Measurements from ENCODE around the gene BORA. TPM values are rescaled to one million over a fixed set of nuclear protein-coding genes. Genes with fewer than 3 reads are reported as not detected.

Gene BORA
- total and polyA plus RNA-seq, 2 of the 13 experiments (the other 11 are each of a cell fraction or from before 2014, with no cell fraction given), result 4.0 to 17.4 TPM

DNA sequence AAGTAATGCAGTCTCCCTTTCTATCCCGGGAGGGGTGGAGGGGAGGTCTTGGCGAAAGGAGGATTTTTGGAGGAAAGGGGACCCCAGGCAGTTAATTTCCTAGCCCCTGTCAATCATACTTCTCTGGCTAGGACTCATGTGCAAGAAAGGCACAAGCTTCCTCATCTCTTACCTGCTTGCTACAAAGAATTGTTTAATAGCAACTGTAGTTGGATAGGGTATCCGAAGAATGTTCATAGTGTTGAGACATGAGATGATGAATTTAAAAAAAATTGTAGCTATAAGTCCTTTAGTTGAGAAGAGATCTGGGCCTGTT lies 525 bp downstream of the BORA start:
- peak overlapping the region; percentile 83 for H3K27ac ChIP-seq (ENCODE audit: extremely low read length, insufficient read depth, low read length)

DNA sequence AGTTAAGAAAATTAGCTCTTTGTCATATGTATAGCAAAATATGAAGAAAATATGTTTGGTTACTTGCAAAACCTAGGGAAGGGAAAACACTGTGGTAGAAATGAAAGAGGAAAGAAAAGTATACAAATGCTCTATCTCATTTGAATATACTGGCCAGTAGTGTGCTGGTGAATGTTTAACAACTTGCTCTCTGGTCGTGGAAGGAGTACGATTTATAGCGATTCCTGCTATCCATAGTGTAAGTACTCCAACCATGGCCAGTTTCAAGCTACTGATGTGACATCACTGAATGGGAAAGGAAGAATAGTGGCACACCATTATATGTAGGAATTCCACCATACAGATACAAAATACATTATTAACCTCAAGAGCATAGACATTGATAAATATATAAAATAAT lies 9.3 kb downstream of the BORA start:
- ATAC-seq, result no peak
- H2AFZ ChIP-seq (ENCODE audit: low read length), result no peak overlapping the region
- H3K27me3 ChIP-seq (ENCODE audit: control insufficient read depth in 1 of 2, insufficient read depth in 2 of 2, low read length in 2 of 2), result no peaks in the 10 kb centered on the region
- TF ChIP-seq, protein P1, sequence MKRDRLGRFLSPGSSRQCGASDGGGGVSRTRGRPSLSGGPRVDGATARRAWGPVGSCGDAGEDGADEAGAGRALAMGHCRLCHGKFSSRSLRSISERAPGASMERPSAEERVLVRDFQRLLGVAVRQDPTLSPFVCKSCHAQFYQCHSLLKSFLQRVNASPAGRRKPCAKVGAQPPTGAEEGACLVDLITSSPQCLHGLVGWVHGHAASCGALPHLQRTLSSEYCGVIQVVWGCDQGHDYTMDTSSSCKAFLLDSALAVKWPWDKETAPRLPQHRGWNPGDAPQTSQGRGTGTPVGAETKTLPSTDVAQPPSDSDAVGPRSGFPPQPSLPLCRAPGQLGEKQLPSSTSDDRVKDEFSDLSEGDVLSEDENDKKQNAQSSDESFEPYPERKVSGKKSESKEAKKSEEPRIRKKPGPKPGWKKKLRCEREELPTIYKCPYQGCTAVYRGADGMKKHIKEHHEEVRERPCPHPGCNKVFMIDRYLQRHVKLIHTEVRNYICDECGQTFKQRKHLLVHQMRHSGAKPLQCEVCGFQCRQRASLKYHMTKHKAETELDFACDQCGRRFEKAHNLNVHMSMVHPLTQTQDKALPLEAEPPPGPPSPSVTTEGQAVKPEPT (CRISPR knock-in tag; IDR thresholded peaks at IDR 0.05; ENCODE audit: low read depth), result no peak
- TF ChIP-seq, protein P2, sequence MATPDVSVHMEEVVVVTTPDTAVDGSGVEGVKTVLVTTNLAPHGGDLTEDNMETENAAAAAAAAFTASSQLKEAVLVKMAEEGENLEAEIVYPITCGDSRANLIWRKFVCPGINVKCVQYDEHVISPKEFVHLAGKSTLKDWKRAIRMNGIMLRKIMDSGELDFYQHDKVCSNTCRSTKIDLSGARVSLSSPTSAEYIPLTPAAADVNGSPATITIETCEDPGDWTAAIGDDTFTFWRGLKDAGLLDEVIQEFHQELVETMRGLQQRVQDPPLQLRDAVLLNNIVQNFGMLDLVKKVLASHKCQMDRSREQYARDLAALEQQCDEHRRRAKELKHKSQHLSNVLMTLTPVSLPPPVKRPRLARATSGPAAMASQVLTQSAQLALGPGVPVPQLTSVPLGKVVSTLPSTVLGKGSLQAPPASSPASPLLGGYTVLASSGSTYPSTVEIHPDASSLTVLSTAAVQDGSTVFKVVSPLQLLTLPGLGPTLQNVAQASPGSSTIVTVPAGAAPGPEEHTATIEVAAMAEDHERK (CRISPR knock-in tag; IDR thresholded peaks at IDR 0.05; ENCODE audit: low read depth), result no peak
- no peak for TF ChIP-seq ZNF432 (CRISPR knock-in tag; IDR thresholded peaks at IDR 0.05; ENCODE audit: borderline replicate concordance)
- TF ChIP-seq SIX4 (CRISPR knock-in tag; IDR thresholded peaks at IDR 0.05), result no peak
- TF ChIP-seq MATR3 (CRISPR knock-in tag; IDR thresholded peaks at IDR 0.05), result no peak
- no peaks in the 10 kb centered on the region for H4K20me1 ChIP-seq (ENCODE audit: insufficient read depth, low read length)
- DNase-seq (ENCODE audit: low spot score), result no peak
- H3K27ac ChIP-seq (ENCODE audit: extremely low read length, insufficient read depth, low read length), result no peak overlapping the region
- POLR2A ChIA-PET, result no interaction called here
- no peak overlapping the region for H3K4me2 ChIP-seq (ENCODE audit: low read depth, low read length)
- H3K4me3 ChIP-seq (replicated peaks in 1 of 3; ENCODE audit: insufficient read depth in 1 of 3, low read depth in 2 of 3, low read length in 3 of 3), result no peak overlapping the region
- intact Hi-C loops (cut with micrococcal nuclease; ENCODE audit: unreplicated experiment) (no loop called here), in situ Hi-C loops (cut with HindIII; ENCODE audit: extremely low pct_ligation_motif_present, low pct_unique_long_range_greater_than_20kb) (no loop called here)
- peaks cover 2% of the 10 kb centered on the region for H3K79me2 ChIP-seq (ENCODE audit: insufficient read depth, low read length)
- H3K9me3 ChIP-seq (ENCODE audit: low read length), result no peaks in the 10 kb centered on the region
- H3K36me3 ChIP-seq (replicated peaks in 1 of 2; ENCODE audit: control insufficient read depth in 1 of 2, insufficient read depth in 2 of 2, low read length in 2 of 2), result peaks cover 0 to 36% of the 10 kb centered on the region in 2 experiments; a peak in 3 of 5 replicates
- no peak overlapping the region for H3K9ac ChIP-seq (ENCODE audit: insufficient read depth, low read depth, low read length)
- 96% methylated on average over 3 of the region's 3 CpGs for whole genome bisulfite sequencing (ENCODE audit: low lambda C conversion rate)
- no peak for FAIRE-seq
- BruUV-seq (replicated peaks), result no TSS peak
- no peaks in the 10 kb centered on the region for H3K4me1 ChIP-seq (ENCODE audit: insufficient read depth, low read length)
- CTCF ChIA-PET (ENCODE audit: low intra/inter-chr PET ratio, low total read pairs), result no interaction called here

More for the DNA sequence above, 525 bp downstream of the BORA start:
- ATAC-seq (no peak), DNase-seq (ENCODE audit: low spot score) (no peak), FAIRE-seq (no peak)
- 0% methylated on average over 3 of the region's 3 CpGs for WGBS (ENCODE audit: low lambda C conversion rate)
- intact Hi-C loops (cut with micrococcal nuclease; ENCODE audit: unreplicated experiment), result no loop called here
- peak overlapping the region; percentile 62 to 94 (median 89) for H3K4me3 ChIP-seq (replicated peaks in 1 of 3; ENCODE audit: insufficient read depth in 1 of 3, low read depth in 2 of 3, low read length in 3 of 3)
- H3K27me3 ChIP-seq (ENCODE audit: control insufficient read depth in 1 of 2, insufficient read depth in 2 of 2, low read length in 2 of 2), result no peaks in the 10 kb centered on the region; a peak in 1 of 5 replicates
- ChIA-PET POLR2A (no interaction called here), CTCF (ENCODE audit: low intra/inter-chr PET ratio, low total read pairs) (no interaction called here)
- H3K4me1 ChIP-seq (ENCODE audit: insufficient read depth, low read length), result peaks cover 39% of the 10 kb centered on the region
- no peaks in the 10 kb centered on the region for H4K20me1 ChIP-seq (ENCODE audit: insufficient read depth, low read length)
- H2AFZ ChIP-seq (ENCODE audit: low read length), result peak overlapping the region; percentile 45
- peaks cover 59% of the 10 kb centered on the region for H3K79me2 ChIP-seq (ENCODE audit: insufficient read depth, low read length)
- TF ChIP-seq FOXO4 (CRISPR knock-in tag; conservative IDR thresholded peaks at IDR 0.05), result 0 out of 2 replicates have a peak, but pooled peaks have one; percentile 12
- TF ChIP-seq MAFG (CRISPR knock-in tag; IDR thresholded peaks at IDR 0.05), result no peak
- TF ChIP-seq BCL6 (CRISPR knock-in tag; IDR thresholded peaks at IDR 0.05), result no peak
- peak overlapping the region; percentile 81 for H3K9ac ChIP-seq (ENCODE audit: insufficient read depth, low read depth, low read length)
- H3K4me2 ChIP-seq (ENCODE audit: low read depth, low read length), result peak overlapping the region; percentile 91
- peaks cover 0 to 6% of the 10 kb centered on the region in 2 experiments; a peak in 3 of 5 replicates for H3K36me3 ChIP-seq (replicated peaks in 1 of 2; ENCODE audit: control insufficient read depth in 1 of 2, insufficient read depth in 2 of 2, low read length in 2 of 2)
- no peaks in the 10 kb centered on the region for H3K9me3 ChIP-seq (ENCODE audit: low read length)
- in situ Hi-C loops (cut with HindIII; ENCODE audit: extremely low pct_ligation_motif_present, low pct_unique_long_range_greater_than_20kb), result no loop called here
- BruUV-seq (replicated peaks), result TSS peak; percentile 62
